ENCODE results near the gene SHANK1. TPM values are rescaled to one million over a fixed set of nuclear protein-coding genes. Genes with fewer than 3 reads are reported as not detected.

Gene SHANK1
- total RNA-seq, 2 donors from 2014 or later = 0.22 to 0.29 TPM

- Histone ChIP-seq H3K27ac (no peak overlapping the region), H3K27me3 (no peaks in the 10 kb centered on the region), H3K9me3 (no peaks in the 10 kb centered on the region), H3K4me3 (no peak overlapping the region), H3K36me3 (no peaks in the 10 kb centered on the region), H3K9ac (ENCODE audit: low read depth in 2 of 2, low read length in 2 of 2) (no peak overlapping the region), H3K4me1 (no peaks in the 10 kb centered on the region)
- intact Hi-C loops (cut with DNase I) = no loop called here
- TF ChIP-seq CTCF (IDR thresholded peaks at IDR 0.05) = no peak
- no peak for DNase-seq
These were observed 16.5 kb downstream of the SHANK1 start for GRCh38 chr19:50702871-50703829.

- Histone ChIP-seq H3K27me3 (no peaks in the 10 kb centered on the region), H3K9ac (ENCODE audit: low read depth in 2 of 2, low read length in 2 of 2) (no peak overlapping the region), H3K36me3 (no peaks in the 10 kb centered on the region), H3K4me1 (no peaks in the 10 kb centered on the region), H3K9me3 (no peaks in the 10 kb centered on the region), H3K27ac (no peak overlapping the region), H3K4me3 (no peak overlapping the region)
- TF ChIP-seq CTCF (IDR thresholded peaks at IDR 0.05) = no peak
- intact Hi-C loops (cut with DNase I) = no loop called here
- no peak for DNase-seq
These were observed 17.3 kb downstream of the SHANK1 start for GRCh38 chr19:50702158-50702870.

- H3K27ac ChIP-seq = no peak overlapping the region
- H3K4me1 ChIP-seq = no peaks in the 10 kb centered on the region
- H3K9me3 ChIP-seq = no peaks in the 10 kb centered on the region
- H3K27me3 ChIP-seq = no peaks in the 10 kb centered on the region
- intact Hi-C loops (cut with DNase I) = no loop called here
- no peak overlapping the region for H3K4me3 ChIP-seq
- TF ChIP-seq CTCF (IDR thresholded peaks at IDR 0.05) = no peak
- H3K9ac ChIP-seq (ENCODE audit: low read depth in 2 of 2, low read length in 2 of 2) = no peak overlapping the region
- DNase-seq = no peak
- H3K36me3 ChIP-seq = no peaks in the 10 kb centered on the region
These were observed 18.1 kb downstream of the SHANK1 start for GRCh38 chr19:50701367-50701985.

- Histone ChIP-seq H3K27ac (no peak overlapping the region), H3K9me3 (no peaks in the 10 kb centered on the region), H3K4me1 (no peaks in the 10 kb centered on the region), H3K27me3 (peaks cover 10% of the 10 kb centered on the region), H3K36me3 (no peaks in the 10 kb centered on the region), H3K4me3 (no peak overlapping the region), H3K9ac (ENCODE audit: low read depth in 2 of 2, low read length in 2 of 2) (no peak overlapping the region)
- intact Hi-C loops (cut with DNase I) = no loop called here
- no peak for DNase-seq
- TF ChIP-seq CTCF (IDR thresholded peaks at IDR 0.05) = no peak
These were observed 22.0 kb downstream of the SHANK1 start for GRCh38 chr19:50697414-50698124.

- H3K36me3 ChIP-seq = no peaks in the 10 kb centered on the region
These were observed 23.5 kb downstream of the SHANK1 start for GRCh38 chr19:50696094-50696483.

More at GRCh38 chr19:50696094-50696483, 23.5 kb downstream of the SHANK1 start:
- H3K27ac ChIP-seq = no peak overlapping the region
- intact Hi-C loops (cut with DNase I) = no loop called here
- H3K9me3 ChIP-seq = no peaks in the 10 kb centered on the region
- DNase-seq = no peak
- H3K9ac ChIP-seq (ENCODE audit: low read depth in 2 of 2, low read length in 2 of 2) = no peak overlapping the region
- H3K4me3 ChIP-seq = no peak overlapping the region
- peaks cover 10% of the 10 kb centered on the region for H3K27me3 ChIP-seq
- no peaks in the 10 kb centered on the region for H3K4me1 ChIP-seq
- TF ChIP-seq CTCF (IDR thresholded peaks at IDR 0.05) = no peak

Data from colonic mucosa (tissue), 4 donors.